A549 (cell line): ENCODE results near the gene FOXO1. TPM values are rescaled to one million over a fixed set of nuclear protein-coding genes. Genes with fewer than 3 reads are reported as not detected.

ENCODE experiments used
- ATAC-seq, 2 experiments: fragments of 200-7000 bp in 1 of 2; fragments of >200 bp in 1 of 2; cut with Nextera tagmentation in 1 of 2; cut with Tn5 transposase in 1 of 2; 3 replicates each; pipeline versions ENCODE4 v1.8.0 to v1.9.1; 2018 to 2020; ENCODE audit warnings: mild to moderate bottlenecking in 1 of 2, moderate library complexity in 1 of 2
- CTCF ChIA-PET: fragments of 300-600 bp; sonication (Branson Sonifier 250); formaldehyde crosslinking; extraction: SDS; loops from one replicate; lab custom pipeline; 2021; ENCODE audit warnings: antibody characterized with exemption, inconsistent platforms; lab: Yijun Ruan, JAX
- POLR2A ChIA-PET: fragments of 350-600 bp; formaldehyde crosslinking; extraction: SDS; loops from one replicate; lab custom pipeline; 2021; ENCODE audit warnings: antibody characterized with exemption, inconsistent platforms; lab: Yijun Ruan, JAX
- DNase-seq, 2 experiments: peaks; one replicate each; pipeline versions ENCODE4 v3.0.0 to v3.0.0-alpha.2; 2011 to 2016; ENCODE audit warnings: low read depth in 1 of 2, low spot score in 1 of 2
- FAIRE-seq: peaks from 2 replicates; lab custom pipeline; 2011; peaks lifted over from hg19 to GRCh38; lab: Jason Lieb, UNC
- H3K27ac ChIP-seq, 2 experiments: fragments of >200 bp; sonication (Bioruptor Twin); formaldehyde crosslinking; 3 replicates each; pipeline ENCODE4 v1.5.1; 2016 to 2017
- H3K4me1 ChIP-seq: fragments of >200 bp; sonication (Bioruptor Twin); formaldehyde crosslinking; 3 replicates; pipeline ENCODE4 v1.6.1; 2016
- H3K4me2 ChIP-seq: fragments of >200 bp; sonication (Bioruptor Twin); formaldehyde crosslinking; 3 replicates; pipeline ENCODE4 v1.6.1; 2016
- H3K4me3 ChIP-seq: fragments of >200 bp; sonication (Bioruptor Twin); formaldehyde crosslinking; 3 replicates; pipeline ENCODE4 v1.5.1; 2016
- H3K9me3 ChIP-seq: fragments of >200 bp; sonication (Bioruptor Twin); formaldehyde crosslinking; 3 replicates; pipeline ENCODE4 v1.6.1; 2016
- CBX2 ChIP-seq: fragments of 200-600 bp; sonication (generic); IDR thresholded peaks from 2 replicates; pipeline ENCODE4 v1.6.1; 2016; ENCODE audit warnings: low read depth, mild to moderate bottlenecking, borderline replicate concordance
- CEBPB ChIP-seq, 2 experiments: fragments of >200 bp in 1 of 2; sonication (Bioruptor Twin) in 1 of 2; formaldehyde crosslinking in 1 of 2; IDR thresholded peaks; 2 replicates each; pipeline ENCODE4 v1.6.1; 2012 to 2016
- CHD2 ChIP-seq: fragments of 150-350 bp; IDR thresholded peaks from 2 replicates; pipeline ENCODE4 v1.6.1; 2014; ENCODE audit warnings: low read length; ENCODE audit not compliant: partially characterized antibody
- ELK1 ChIP-seq: fragments of 150-350 bp; IDR thresholded peaks from 2 replicates; pipeline ENCODE4 v1.6.1; 2014; ENCODE audit warnings: low read depth, mild to moderate bottlenecking, low read length
- EP300 ChIP-seq, 2 experiments: fragments of >200 bp; sonication (Bioruptor Twin); formaldehyde crosslinking; IDR thresholded peaks; 2 replicates in 1 of 2; 3 replicates in 1 of 2; pipeline ENCODE4 v1.6.1; 2016 to 2017
- ESRRA ChIP-seq: fragments of 150-350 bp; IDR thresholded peaks from 2 replicates; pipeline ENCODE4 v1.6.1; 2014; ENCODE audit warnings: mild to moderate bottlenecking, low read length, borderline replicate concordance
- FOSL2 ChIP-seq, 2 experiments: fragments of 450-650 bp in 1 of 2; fragments of >200 bp in 1 of 2; sonication (Bioruptor Twin) in 1 of 2; formaldehyde crosslinking; IDR thresholded peaks; 2 replicates each; pipeline versions ENCODE4 v1.5.0 to v1.6.1; 2016 to 2020; ENCODE audit warnings: mild to moderate bottlenecking in 1 of 2, moderate library complexity in 1 of 2
- GATA3 ChIP-seq: IDR thresholded peaks from 2 replicates; pipeline ENCODE4 v1.6.1; 2012; ENCODE audit warnings: borderline replicate concordance
- HDAC2 ChIP-seq: fragments of 200-600 bp; sonication (generic); IDR thresholded peaks from 2 replicates; pipeline ENCODE4 v1.6.1; 2016
- HEYL ChIP-seq: fragments of 250-450 bp; sonication (Bioruptor Pico); IDR thresholded peaks from 2 replicates; pipeline ENCODE4 v1.8.0; 2021; ENCODE audit warnings: mild to moderate bottlenecking, moderate library complexity
- HOXA7 ChIP-seq: fragments of 250-450 bp; sonication (Bioruptor Pico); IDR thresholded peaks from 2 replicates; pipeline ENCODE4 v1.5.0; 2020; ENCODE audit warnings: mild to moderate bottlenecking, moderate library complexity
- JUNB ChIP-seq: fragments of >200 bp; sonication (Bioruptor Twin); formaldehyde crosslinking; IDR thresholded peaks from 2 replicates; pipeline ENCODE4 v1.6.1; 2016
- KDM5A ChIP-seq: fragments of 200-600 bp; sonication (generic); IDR thresholded peaks from 2 replicates; pipeline ENCODE4 v1.6.1; 2016; ENCODE audit warnings: antibody characterized with exemption, mild to moderate bottlenecking
- NFE2L2 ChIP-seq: fragments of 150-350 bp; conservative IDR thresholded peaks from 2 replicates; pipeline ENCODE4 v1.6.1; 2014; ENCODE audit warnings: low read length
- NPAS2 ChIP-seq: fragments of 250-450 bp; sonication (Bioruptor Pico); IDR thresholded peaks from 2 replicates; pipeline ENCODE4 v1.8.0; 2022; ENCODE audit warnings: mild to moderate bottlenecking, moderate library complexity, borderline replicate concordance
- POLR2A ChIP-seq: IDR thresholded peaks from 2 replicates; pipeline ENCODE4 v1.6.1; 2012; ENCODE audit warnings: mild to moderate bottlenecking, low read length
- REST ChIP-seq: fragments of 200-600 bp; sonication (generic); IDR thresholded peaks from 2 replicates; pipeline ENCODE4 v1.6.1; 2016; ENCODE audit warnings: antibody characterized with exemption, mild to moderate bottlenecking, moderate library complexity
- RFX5 ChIP-seq: fragments of 450-650 bp; IDR thresholded peaks from 2 replicates; pipeline ENCODE4 v1.7.1; 2014; ENCODE audit warnings: antibody characterized with exemption, mild to moderate bottlenecking, moderate library complexity
- ZC3H11A ChIP-seq: fragments of 450-650 bp; IDR thresholded peaks from 2 replicates; pipeline ENCODE4 v1.6.1; 2014; ENCODE audit warnings: antibody characterized with exemption, mild to moderate bottlenecking
- ZSCAN20 ChIP-seq: fragments of 250-450 bp; sonication (Bioruptor Pico); IDR thresholded peaks from 2 replicates; pipeline ENCODE4 v1.8.0; 2022; ENCODE audit warnings: mild to moderate bottlenecking, moderate library complexity
- WGBS: methylation state at CpG from one replicate; pipeline ENCODE4 v1.1.6; 2017; ENCODE audit errors: missing lambda C conversion rate; 5-methylcytosine and 5-hydroxymethylcytosine counted together
- polyA plus RNA-seq, 4 experiments: library from polyadenylated mRNA; depleted of rRNA in 3 of 4; stranded (reverse); fragments of >200 nt; fragmentation: RNase III in 1 of 4; extraction: RNeasy Plus Mini Kit Qiagen cat#74134 plus additional on column Dnase treatment in 1 of 4; gene quantifications; 2 replicates in 3 of 4; 3 replicates in 1 of 4; pipeline ENCODE4 v1.2.3, GENCODE V29; 2011 to 2017
- TF ChIP-seq, protein P1 (sequence below): IDR thresholded peaks from 2 replicates; pipeline ENCODE4 v1.6.1; 2012

FOXO1 gene
- polyA plus RNA-seq, 2 of the 4 experiments (the other 2 are of a cell fraction) = 2.2 to 3.6 TPM

DNA sequence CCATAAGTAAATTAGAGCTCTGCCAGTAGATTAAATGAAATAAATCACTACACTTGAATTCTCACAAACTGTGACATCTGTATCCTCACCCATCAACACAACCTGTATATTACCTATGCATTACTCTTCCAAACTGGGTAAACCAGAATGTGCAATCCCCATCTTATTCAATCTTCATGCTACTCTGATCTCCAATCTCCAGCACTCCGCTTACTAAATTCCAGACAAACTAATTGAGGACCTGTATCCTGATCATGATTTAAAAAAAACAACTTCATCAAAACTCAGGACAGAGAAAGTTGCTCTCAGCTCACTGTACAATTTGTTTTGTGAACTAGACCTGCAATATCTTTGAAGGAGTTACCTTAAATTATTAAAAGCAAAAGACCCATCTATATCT, 74.4 kb downstream of the FOXO1 start (continued):
- TF ChIP-seq RFX5 = no peak
- no peak for TF ChIP-seq CEBPB (IDR thresholded peaks at IDR 0.05)
- no peak for TF ChIP-seq KDM5A
- TF ChIP-seq ELK1 = no peak
- TF ChIP-seq, all 56 proteins: peak for 0

DNA sequence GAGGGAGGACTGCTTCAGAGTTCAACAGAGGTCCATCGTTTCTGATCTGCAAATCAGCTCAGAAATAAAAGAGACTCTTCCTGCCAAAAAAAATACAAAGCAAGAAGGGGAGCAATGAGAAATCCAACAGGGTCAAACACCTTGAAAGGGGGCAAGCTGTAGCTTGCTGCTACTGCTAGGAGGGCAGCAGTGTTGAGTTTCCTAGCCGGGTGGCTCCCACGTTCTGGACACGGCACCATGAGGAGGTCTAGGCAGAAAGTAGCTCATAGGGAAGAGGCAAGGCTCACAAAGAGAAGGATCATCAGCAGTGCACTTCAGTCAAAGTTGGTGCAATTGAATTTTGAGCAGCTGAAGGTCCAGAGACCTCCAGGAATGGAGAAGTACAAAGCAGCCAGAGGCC, 75.3 kb downstream of the FOXO1 start:
- H3K27ac ChIP-seq = no peak overlapping the region
- no peak for FAIRE-seq
- no peaks in the 10 kb centered on the region for H3K9me3 ChIP-seq
- TF ChIP-seq JUNB (no peak), ESRRA (no peak), EP300 (IDR thresholded peaks at IDR 0.05) (no peak), POLR2A (no peak), NFE2L2 (no peak), NPAS2 (CRISPR knock-in tag) (no peak), CBX2 (no peak), ZSCAN20 (no peak), ZC3H11A (no peak), HEYL (no peak), REST (no peak), GATA3 (no peak), HOXA7 (no peak), FOSL2 (IDR thresholded peaks at IDR 0.05) (no peak), FOSL2 (CRISPR knock-in tag; IDR thresholded peaks at IDR 0.05) (no peak)
- TF ChIP-seq, protein P1, sequence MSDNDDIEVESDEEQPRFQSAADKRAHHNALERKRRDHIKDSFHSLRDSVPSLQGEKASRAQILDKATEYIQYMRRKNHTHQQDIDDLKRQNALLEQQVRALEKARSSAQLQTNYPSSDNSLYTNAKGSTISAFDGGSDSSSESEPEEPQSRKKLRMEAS = no peak
- TF ChIP-seq, all 56 proteins: peak for 0
- DNase-seq (no peak), ATAC-seq (no peak)
- ChIA-PET POLR2A (no interaction called here), CTCF (interaction anchor here (0.9 to 1.6 kb wide), 2 partner anchors 64 to 82 kb away, joined by 3 read pairs; no protein-coding TSS in a partner anchor)
- 87% methylated on average over 4 of the region's 4 CpGs for WGBS
- Histone ChIP-seq H3K4me3 (no peak overlapping the region), H3K4me2 (no peak overlapping the region), H3K4me1 (0 out of 3 replicates have a peak, but pooled peaks cover 3% of the 10 kb centered on the region)

GRCh38 chr13:40590112-40590862, 76.2 kb downstream of the FOXO1 start:
- Histone ChIP-seq H3K4me1 (0 out of 3 replicates have a peak, but pooled peaks cover 3% of the 10 kb centered on the region), H3K27ac (no peak overlapping the region), H3K4me2 (no peak overlapping the region), H3K4me3 (no peak overlapping the region), H3K9me3 (no peaks in the 10 kb centered on the region)
- 95% methylated on average over 8 of the region's 8 CpGs for WGBS
- CTCF ChIA-PET = interaction anchor here (0.9 kb wide), 1 partner anchor 65 kb away, joined by 3 read pairs; no protein-coding TSS in a partner anchor
- DNase-seq = no peak
- no peak for FAIRE-seq
- ATAC-seq = no peak
- POLR2A ChIA-PET = no interaction called here
- TF ChIP-seq CHD2 = no peak
- TF ChIP-seq HDAC2 = no peak
